ENCODE data around the gene ITGB2.

The ITGB2 gene

DNA sequence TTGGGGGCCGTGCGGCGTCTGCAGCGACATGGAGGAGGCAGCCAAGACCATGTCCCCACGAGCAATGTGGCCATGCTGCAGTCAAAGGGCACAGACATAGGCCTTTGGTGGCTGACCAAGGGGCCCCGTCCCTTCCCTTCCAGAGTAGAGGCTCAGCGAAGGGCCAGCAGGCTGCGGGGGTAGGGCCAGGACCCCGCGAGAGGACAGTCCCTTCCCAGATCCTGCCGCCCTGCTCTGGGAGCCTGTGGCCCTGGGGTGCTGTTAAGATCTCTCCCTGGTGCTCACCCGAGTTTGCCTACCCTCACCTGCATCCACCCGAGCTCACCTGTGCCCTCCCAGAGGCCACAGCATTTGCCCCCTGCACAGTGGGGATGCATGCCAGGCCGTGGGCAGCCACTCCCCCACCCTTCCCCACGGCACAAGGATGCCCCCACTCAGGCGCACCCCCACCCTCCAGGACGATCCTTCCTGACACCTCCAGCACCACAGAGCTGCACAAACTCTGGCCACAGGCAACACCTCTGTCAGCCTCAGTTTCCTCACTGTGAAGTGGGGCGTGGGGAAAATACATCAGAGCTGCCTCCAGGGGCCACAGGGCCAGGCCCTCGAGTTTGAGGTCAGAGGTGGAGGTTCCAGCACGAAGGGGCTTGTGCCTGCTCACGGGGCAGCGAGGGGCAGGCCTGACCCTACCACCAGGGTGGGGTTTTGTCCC, 15.5 kb downstream of the ITGB2 start:
- no peak overlapping the region for H3K4me3 ChIP-seq (ENCODE audit: low read depth, low read length)
- TF ChIP-seq CTCF (IDR thresholded peaks at IDR 0.05; ENCODE audit: borderline replicate concordance, insufficient read depth, low read depth, low read length), result no peak

GRCh38 chr21:44904141-44904923, 16.4 kb downstream of the ITGB2 start:
- TF ChIP-seq CTCF (IDR thresholded peaks at IDR 0.05; ENCODE audit: borderline replicate concordance, insufficient read depth, low read depth, low read length), result no peak
- H3K4me3 ChIP-seq (ENCODE audit: low read depth, low read length), result no peak overlapping the region

DNA sequence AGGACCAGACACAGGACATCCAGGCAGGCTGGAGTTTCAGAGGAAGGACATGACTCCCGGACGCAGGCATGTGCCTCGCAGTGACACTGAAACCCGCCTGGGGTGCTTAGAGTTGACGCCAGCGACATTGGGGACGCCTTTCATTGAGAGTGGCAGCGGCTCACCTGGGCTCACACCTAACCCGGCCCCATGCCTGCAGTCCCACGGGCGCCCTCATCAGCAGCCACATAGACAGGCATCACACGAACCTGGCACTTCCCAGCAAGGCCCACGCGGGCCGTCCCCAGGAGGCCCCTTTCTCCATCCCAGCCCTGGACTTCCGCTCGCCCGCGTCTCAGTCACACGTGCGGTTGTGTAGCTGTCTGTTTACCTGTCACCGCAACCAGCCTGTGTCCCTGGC, 17.0 kb downstream of the ITGB2 start:
- H3K4me3 ChIP-seq (ENCODE audit: low read depth, low read length), result no peak overlapping the region
- no peak for TF ChIP-seq CTCF (IDR thresholded peaks at IDR 0.05; ENCODE audit: borderline replicate concordance, insufficient read depth, low read depth, low read length)

DNA sequence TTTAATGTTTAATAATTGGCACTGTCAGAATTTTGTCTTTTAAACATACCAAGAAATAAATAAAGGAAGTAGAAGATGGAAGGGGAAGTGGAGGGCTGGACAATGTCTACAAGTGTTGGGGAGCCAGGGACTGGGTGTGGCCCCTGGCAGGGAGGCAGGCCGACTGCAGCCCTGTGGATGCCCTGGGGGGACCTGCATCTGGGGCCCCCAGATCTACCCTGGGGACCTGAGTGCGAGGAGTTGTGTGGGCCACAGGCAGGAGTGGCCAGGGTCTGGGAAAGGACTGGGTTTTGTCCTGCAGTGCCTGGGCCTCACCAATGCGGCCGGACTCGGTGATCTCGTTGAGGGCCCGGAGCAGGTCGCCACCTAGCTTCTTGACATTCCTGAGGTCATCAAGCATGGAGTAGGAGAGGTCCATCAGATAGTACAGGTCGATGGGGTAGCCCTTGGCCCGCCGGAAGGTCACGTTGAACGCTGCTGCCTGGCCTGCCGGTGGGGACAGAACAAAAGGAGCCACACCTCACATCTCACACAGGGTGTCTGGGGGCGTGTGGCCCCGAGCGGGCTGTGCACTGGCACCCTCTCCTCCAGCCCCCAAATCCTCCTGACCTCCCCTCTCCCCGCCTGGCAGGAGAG, 17.5 kb downstream of the ITGB2 start:
- H3K4me3 ChIP-seq (ENCODE audit: low read depth, low read length), result no peak overlapping the region
- no peak for TF ChIP-seq CTCF (IDR thresholded peaks at IDR 0.05; ENCODE audit: borderline replicate concordance, insufficient read depth, low read depth, low read length)

DNA sequence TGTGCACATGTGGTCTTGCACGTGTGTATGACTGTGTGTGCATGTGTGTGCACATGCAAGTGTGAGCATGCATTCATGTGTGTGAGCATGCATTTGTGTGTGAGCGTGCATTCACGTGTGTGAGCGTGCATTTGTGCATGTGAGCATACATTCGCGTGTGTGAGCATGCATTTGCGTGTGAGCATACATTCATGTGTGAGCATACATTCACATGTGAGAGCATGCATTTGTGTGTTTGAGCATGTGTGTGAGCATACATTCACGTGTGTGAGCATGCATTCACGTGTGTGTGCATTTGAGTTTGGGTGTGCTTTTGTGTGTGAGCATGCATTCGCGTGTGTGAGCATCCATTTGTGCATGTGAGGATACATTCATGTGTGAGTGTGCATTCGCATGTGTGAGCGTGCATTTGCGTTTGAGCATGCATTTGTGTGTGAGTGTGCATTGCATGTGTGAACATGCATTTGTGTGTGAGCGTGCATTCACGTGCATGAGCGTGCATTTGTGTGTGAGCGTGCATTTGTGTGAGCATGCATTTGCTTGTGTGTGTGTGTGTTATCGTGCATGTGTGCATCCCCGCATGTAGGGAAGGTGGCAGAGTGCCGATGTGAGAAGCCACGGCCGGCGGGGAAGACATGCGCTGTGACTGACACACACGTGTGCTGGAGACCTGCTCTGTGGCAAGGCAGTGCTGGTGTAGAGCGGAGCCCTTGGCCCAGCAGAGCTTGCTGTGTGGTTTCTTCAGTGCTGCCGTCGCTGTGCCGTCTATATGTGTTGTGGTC, 18.2 kb downstream of the ITGB2 start:
- no peak for TF ChIP-seq CTCF (IDR thresholded peaks at IDR 0.05; ENCODE audit: borderline replicate concordance, insufficient read depth, low read depth, low read length)
- no peak overlapping the region for H3K4me3 ChIP-seq (ENCODE audit: low read depth, low read length)

GRCh38 chr21:44901391-44902074, 19.2 kb downstream of the ITGB2 start:
- no peak for TF ChIP-seq CTCF (IDR thresholded peaks at IDR 0.05; ENCODE audit: borderline replicate concordance, insufficient read depth, low read depth, low read length)
- H3K4me3 ChIP-seq (ENCODE audit: low read depth, low read length), result no peak overlapping the region
